H4 (cell line): ENCODE data around the gene CERS1. TPM values are rescaled to one million over a fixed set of nuclear protein-coding genes. Genes with fewer than 3 reads are reported as not detected.

Source experiments
- DNase-seq: peaks from one replicate; pipeline ENCODE4 v3.0.0-alpha.2; 2015; ENCODE audit warnings: low spot score
- total RNA-seq: library from RNA; depleted of rRNA; stranded (reverse); fragments of >200 nt; shearing (Covaris generic); gene quantifications from 2 replicates; pipeline ENCODE4 v1.2.3, GENCODE V29; 2014

Gene CERS1
- total RNA-seq, 1 experiment from 2014 or later, result 1.0 TPM

DNA sequence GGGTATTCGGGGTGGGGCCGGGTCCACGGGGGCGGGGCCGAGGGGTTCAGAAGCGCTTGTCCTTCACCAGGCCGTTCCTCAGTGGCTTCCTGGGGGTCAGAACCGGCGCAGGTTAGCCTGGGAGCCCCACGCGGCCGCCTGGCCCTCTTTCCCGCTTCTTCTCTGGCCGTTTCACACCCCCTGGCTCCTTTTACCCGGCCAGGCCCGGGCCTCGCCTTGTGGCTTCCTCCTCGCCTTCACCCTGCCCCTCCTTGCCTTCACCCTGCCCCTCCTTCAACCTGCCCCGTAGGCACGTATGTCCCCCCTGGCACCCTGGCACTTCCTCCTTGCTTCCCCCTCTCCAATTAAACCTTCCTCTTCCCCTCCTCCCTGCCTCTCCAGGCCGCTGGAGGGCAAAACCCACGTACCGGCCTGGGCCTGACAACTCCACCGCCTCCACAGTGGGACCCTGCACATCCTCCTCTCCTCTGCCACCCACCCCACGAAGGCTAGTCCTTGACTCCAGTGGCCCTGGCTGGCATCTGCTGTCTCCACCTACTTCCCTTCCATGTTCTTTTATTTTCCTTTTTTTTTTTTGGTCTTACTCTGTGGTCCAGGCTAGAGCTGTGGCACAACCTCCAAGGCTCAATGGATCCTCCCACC lies 25.3 kb downstream of the CERS1 start:
- no peak for DNase-seq

DNA sequence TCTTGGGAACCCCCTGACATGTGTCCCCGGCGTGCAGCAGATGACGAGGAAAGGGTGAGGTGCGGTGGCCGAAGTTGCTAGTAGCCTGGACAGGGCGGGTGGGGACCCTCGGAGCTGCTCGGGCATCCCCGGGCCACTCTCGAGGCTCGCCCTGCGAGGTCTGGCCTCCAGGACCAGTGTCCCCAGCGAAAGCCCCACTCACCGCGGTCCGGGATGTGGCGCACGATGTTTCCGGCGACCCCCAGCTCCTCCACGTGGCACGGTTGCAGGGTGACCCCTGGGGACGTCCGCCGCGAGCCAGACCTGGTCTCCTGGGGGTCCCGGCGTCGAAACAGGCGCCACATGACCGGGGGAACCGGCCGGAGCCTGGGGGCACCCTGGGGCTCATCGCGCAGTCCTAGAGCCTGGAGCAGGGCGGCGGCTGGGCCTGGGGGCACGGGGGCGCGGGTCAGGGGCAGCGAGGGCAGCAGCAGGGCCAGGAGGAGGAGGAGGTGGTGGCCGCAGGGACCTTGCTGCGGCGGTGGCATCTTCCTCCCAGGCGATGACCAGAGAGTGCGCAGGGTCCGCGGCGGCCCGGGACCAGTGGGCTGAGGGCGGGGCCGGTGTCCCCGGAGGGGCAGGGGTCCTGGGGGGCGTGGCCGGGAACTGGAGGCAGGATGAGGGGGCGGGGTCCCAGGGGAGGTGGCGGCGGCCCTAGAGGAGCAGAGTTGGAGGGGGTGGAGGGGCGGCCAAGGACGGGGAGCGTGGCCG lies 26.0 kb downstream of the CERS1 start:
- no peak for DNase-seq

DNA sequence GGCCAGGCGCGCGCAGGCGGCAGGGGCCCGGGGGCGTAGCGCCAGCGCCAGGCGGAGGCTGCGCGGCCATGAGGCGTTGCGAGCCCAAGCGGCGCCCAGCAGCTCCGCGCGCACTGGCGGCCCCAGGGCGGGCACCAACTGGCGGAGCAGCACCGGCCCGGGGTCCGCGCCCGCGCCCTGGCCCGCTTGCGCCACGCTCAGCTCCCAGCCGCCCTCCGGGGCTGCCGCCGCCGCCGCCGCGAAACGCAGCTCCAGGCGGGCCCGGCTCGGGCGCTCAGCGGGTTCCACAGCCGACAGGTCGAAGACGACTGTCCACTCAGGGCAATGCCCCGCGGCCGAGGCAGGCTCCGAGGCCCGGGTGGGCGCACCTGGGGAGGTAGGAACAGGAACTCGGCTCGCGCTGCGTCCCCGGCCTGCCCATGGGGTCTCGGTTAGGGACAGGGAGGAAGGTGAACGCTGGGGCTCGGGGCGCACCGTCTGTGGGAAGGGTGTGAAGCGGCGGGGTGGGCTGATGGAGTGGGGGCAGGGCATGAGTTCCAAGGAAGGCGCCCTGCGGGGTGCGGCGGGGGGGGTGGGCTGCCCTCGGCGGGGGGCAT lies 26.8 kb downstream of the CERS1 start:
- no peak for DNase-seq

DNA sequence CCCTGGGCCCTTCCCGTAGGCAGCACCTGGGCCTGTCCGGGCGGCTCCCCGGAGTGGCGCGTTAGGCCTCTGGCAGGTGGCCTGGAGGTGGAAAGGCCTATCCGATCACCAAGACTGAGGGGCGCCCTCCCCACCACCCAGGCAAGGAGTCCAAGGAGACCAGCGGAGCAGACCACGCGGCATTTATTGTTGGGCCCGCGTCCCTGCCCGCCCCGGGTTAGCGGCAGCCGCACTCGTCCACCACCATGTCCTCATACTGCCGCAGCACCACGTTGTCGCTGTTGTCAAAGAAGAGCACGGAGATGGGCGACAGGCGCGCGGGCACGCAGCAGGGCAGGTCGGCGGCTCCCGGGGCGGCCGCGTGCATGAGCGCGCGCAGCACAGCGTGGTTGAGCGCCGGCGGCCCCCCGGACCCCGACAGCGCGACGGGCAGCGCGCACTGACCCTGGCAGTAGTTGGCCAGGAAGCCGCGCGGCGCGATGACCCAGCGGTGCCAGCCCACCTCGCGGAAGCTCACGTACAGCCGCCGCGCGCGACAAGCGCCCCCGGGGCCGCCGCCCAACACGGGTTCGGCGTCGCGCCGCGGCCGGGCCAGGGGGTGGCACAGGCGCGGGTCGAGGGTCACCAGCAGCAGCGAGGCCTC lies 27.5 kb downstream of the CERS1 start:
- no peak for DNase-seq

DNA sequence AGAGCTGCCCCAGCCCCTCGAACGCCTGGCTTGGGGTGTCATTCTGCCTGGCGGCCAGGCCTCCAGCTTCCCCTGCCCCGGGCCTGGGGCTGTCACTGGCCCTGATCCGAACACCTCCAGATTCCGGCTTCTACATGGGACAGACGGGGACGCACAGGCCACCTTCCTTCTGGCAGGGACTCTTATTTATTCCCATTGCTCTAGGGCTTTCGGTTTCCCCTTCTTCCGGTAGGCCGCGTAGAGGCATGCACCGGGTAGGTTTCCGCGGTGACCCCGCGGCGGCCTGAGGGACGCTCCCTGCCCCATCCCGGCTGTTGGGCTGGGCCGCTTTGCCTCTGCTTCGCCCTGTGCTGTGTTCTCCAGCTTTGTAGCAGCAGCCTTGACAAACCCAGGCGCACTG lies 28.2 kb downstream of the CERS1 start:
- no peak for DNase-seq

DNA sequence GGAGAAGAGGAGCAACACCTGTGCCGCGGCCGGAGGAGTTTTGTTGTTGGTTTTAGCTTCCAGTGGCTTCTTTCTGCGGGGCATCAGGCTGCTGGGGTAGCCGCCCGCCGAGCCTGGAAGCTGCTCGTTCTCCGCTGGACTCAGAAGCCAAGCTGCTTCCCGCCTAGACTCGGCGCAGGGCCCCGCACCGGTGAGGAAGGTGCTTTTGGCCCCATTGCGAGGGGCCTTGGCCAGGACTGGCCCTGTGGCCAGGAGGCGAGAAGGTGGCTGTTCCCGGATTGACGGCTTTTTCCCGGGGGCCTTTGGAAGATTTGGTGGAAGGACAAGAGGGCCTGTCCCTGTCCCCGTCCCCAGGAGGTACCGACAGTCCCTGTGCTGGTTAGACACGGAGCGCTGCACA lies 28.8 kb downstream of the CERS1 start:
- DNase-seq, result no peak

DNA sequence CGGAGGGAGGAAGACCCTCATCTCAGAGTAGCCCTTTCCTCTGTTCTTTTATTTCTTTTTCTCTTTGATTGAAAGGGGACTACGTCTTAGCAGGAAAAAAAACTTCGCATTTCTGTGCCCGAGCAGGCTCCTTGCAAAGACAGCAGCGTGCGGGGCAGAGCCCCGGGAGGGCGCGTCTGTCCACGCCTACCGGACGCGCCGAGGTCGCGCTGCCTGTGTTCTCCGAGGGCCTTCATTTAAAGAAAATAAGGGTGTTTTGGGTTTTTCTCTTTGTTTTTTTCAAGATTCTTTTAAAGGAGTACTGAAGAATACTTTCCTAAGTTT lies 29.2 kb downstream of the CERS1 start:
- DNase-seq, result no peak

DNA sequence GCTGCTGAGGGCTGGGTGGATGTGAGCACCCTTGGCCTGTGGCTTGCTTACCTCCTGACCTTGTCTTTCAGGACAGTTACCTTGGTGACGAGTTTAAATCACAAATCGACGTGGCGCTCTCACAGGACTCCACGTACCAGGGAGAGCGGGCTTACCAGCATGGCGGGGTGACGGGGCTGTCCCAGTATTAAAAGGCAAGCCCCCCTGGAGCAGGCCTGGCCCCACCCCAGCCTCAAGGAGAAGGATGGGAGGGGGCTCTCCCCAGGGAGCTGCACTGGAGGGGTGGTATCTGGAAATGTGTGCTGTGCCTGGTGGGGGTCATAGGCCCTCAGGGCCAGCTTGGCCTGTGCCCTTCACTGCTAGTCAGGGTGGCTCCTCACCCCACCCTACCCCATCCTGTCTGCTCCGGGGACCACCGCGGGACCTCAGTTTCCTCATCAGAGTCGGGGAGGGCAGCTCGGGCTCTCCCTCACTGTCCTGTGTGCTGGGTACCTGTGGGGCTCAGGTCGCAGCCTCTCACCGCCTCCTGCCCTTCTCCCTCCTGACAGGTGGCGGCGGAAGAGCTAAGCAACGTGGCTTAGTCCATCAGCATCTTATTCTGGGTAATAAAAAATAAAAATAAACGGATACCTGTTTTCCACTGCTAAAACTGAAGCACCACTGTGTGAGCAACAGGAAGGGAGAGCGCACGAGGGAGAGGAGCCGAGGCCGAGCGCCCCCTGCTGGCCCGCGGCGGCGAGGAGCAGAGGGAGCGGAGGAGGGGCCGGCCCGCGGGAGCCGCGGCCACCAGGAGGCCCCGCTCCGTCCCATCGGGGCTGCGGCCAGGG lies 29.8 kb downstream of the CERS1 start:
- peak; percentile 45 for DNase-seq

DNA sequence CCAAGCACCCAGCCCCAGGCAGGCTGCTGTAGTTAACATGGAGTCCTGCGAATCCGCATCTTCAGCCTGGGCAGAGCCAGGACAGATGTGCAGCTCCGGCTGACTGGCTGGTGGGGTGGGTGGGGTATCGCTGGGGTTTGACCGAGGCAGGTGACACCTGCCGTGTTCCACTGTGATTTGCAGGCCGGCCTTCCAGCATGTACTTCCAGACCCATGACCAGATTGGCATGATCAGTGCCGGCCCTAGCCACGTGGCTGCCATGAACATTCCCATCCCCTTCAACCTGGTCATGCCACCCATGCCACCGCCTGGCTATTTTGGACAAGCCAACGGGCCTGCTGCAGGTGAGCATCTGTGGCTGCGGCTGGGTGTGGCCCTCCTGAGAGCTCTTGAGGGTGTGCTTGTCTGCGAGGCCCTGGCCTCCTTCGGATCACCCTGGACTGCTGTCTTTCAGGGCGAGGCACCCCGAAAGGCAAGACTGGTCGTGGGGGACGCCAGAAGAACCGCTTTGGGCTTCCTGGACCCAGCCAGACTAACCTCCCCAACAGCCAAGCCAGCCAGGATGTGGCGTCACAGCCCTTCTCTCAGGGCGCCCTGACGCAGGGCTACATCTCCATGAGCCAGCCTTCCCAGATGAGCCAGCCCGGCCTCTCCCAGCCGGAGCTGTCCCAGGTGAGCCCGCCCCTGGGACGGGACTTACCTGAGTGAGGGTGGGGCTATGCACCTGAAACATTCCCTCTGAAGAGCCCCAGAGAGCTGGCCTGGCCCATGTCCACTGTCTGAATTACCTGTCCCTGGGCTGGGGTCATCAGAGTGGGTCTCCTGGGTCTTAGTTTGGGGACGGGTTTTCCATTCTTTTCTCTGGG lies 30.6 kb downstream of the CERS1 start:
- DNase-seq, result no peak

DNA sequence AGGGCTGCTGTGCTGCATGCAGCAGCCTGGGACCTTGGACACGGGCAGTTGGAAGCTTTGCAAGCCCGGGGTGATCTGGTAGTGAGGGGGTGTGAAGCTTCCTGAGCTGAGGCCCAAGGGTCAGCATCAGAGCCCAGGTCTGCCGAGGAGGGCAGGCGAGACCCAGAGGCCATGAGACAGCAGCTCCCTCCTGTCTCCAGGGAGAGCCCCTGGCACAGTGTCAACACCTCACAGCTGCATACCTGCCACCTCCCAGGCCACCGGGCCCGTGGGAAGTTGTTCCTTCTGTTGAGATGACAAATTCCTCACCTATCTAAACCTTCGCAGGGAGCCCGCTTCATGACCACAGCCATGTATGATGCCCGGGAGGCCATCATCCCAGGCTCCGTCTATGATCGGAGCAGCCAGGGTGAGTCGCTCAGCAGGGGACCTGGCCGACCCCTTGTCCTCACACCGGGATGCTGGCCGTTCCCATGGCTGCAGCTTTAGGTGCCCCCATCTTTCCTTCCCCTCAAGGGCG lies 32.1 kb downstream of the CERS1 start:
- no peak for DNase-seq

DNA sequence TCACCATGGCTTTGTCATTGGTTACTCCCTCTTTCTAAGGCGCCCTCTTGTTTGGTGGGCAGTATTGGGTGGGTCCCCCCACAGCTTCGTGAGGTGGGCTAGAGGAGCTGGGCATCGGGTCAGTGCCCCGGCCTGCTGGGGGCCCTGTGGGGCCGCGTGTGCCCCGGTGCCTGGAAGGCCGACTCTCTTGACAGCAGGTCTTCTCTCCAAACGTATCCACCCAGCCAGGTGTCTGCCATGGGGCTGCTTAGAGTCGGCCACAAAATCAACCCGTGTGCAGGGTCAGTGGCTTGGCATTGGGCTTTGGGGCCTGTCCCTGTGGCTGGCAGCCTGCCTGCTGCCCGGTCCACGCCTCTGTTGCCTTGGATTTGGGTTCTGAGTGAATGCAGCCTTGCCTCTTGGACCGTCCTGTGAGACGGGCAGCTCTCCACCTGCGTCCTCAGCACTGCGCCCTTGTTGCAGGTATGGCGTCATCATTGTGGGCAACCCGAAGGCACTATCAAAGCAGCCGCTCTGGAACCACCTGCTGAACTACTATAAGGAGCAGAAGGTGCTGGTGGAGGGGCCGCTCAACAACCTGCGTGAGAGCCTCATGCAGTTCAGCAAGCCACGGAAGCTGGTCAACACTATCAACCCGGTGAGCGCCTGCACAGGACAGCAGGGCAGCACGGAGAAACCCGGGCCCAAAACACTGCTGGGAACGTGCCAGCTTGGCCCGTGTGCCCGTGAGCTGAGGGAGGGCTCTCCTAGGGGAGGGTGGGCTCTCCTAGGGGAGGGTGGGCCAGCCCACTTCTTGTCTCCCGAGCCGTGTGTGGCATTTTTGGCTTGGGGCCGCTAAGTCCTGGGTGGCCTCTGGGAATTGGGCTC lies 32.7 kb downstream of the CERS1 start:
- DNase-seq, result no peak

DNA sequence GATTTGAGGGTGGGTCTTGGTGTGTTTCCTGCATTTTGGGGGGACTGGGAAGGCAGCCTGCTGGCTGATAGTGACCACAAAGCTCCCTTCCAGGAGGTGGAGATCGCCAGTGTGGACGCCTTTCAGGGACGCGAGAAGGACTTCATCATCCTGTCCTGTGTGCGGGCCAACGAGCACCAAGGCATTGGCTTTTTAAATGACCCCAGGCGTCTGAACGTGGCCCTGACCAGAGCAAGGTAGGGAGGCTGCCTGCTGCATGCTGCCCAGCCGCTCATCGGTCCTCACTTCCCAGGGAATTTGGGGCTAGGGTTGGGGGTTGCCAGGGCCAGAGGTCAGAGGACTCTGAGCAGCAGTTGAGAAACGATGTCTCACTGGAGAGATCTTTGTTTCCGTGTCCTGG lies 34.0 kb downstream of the CERS1 start:
- no peak for DNase-seq

DNA sequence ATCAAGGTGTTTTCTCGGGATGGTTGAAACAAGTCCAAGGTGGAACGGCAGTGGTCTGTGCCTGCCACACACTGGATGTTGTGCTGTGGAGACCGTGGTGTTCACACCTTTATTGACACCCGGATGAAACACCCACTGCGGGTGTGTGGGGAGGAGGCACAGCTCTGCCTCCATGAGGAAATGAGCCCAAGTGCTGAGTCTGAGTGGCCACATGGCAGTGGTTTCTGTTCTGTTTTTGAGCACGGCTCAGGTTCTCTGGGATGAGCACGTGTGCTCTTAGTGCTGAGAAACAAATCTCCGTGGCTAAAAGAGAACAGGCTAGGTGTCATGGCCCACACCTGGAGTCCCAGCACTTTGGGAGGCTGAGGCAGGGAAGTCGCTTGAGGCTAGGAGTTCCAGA lies 34.7 kb downstream of the CERS1 start:
- DNase-seq, result no peak

DNA sequence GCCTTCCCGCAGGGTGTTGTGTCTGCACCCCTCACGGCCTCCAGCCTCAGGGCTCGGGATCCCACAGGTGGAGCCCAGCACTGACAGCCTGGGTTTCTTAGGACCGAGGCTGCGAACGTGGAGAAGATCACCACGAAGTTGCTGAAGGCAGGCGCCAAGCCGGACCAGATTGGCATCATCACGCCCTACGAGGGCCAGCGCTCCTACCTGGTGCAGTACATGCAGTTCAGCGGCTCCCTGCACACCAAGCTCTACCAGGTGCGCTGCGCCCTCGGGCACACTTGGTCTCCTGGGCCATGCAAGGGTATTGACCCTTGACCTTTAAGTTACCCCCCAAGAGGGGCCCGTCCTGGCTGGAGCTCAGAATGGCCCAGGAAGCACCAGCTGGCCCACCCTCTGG lies 35.2 kb downstream of the CERS1 start:
- DNase-seq, result no peak

DNA sequence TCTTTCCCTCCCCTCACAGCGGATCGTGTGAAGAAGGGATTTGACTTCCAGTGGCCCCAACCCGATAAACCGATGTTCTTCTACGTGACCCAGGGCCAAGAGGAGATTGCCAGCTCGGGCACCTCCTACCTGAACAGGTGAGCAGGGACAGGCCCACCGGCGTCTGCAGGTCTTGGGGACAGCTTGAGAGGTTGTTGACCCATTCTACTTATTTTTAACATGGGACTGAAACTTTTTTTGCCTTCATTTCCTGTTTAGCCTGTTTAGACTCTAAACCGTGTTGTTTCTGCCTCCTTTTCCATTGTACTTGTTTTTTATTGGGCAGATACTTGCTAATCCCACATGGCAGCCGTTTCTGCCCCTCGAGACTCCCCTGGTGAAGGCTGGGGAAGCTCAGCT lies 35.7 kb downstream of the CERS1 start:
- DNase-seq, result no peak

DNA sequence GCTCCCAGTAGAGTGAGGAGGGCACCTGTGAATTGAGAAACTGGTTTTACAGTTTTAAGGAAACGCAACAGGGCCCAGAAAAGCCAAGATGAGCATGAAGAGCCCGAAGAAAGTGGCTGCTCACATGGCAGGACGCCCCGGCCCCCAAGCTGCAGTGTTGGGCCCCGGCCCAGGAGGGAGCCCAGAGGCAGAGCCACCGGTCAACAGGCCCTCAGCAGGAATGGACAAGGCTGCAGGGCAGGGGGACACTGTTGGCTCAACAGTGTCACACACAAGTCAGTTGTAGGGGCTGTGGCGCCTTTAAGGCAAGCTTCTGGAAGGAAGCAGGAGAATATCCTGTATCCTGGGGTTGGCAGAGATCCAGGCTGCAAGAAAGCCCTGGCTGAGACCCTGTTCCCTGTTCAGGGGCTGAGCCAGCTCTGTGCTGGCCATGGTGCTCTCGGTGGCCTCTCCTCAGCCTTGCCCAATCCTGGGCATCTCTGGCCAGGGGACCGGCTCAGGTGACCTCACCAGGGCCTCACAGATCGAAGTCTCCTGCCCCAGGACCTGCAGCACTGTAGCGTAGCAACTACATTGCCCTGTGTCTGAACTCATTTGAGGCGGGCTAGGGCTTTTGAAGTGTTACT lies 36.2 kb downstream of the CERS1 start:
- no peak for DNase-seq

DNA sequence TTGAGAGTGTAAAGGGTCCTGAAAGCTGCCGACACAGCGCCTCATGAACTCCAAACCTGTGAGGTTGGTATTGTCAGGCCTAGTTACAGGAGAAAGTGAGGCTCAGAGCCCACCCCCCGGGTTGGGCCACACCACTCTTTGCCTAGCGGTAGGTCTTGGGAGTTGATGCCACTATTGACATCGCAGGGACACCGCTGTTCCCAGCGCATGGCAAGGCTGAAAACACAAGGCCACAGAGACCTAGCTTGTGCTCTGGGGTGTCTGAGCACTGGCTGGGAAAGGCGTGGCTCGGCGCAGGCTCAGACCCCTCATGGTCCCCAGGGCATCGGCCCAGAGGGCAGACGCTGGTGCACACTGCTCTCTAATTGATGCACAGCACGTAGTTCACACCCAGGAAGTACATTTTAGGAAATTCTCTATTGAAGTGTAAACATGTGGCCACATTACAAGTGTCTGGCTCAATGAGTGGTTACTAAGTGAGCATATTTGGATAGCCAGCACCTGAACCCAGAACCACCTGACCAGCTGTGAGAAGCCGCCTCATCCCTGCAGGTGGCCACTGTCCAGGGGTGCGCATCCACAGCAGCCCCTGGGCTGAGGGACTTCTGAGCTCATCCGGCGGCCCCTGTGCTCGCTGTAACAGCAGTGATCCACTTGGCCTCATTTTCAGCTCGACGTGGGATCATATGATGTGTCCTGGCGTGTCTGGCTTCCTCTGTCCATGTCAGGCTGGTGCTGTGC lies 36.9 kb downstream of the CERS1 start:
- DNase-seq, result no peak

DNA sequence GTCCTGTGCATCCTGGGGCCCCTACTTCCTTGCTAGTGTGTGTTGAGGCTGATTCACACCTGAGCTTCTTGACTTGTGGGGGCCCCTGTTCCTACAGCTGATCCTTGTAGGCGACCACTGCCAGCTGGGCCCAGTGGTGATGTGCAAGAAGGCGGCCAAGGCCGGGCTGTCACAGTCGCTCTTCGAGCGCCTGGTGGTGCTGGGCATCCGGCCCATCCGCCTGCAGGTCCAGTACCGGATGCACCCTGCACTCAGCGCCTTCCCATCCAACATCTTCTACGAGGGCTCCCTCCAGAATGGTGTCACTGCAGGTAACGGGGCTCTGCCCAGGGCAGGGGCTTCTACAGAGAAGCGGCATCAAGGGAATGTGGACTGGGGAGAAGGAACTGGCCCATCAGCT lies 38.7 kb downstream of the CERS1 start:
- DNase-seq, result no peak
